Measurements from ENCODE around the gene TGM2. TPM values are rescaled to one million over a fixed set of nuclear protein-coding genes. Genes with fewer than 3 reads are reported as not detected.
A peak's percentile ranks its signal among the peaks of the same experiment; 100 is the strongest.

TGM2 gene
- polyA plus RNA-seq, 1 donor from 2014 or later: 7.1 TPM

GRCh38 chr20:38091441-38092216 is 73.4 kb downstream of the TGM2 start:
- Mint-ChIP-seq H3K9me3 (no peaks in the 10 kb centered on the region), H3K27ac (peak overlapping the region; percentile 98 to 100 (median 99)), H3K27me3 (peaks cover 3% of the 10 kb centered on the region), H3K4me1 (peaks cover 46 to 64% (median 50%) of the 10 kb centered on the region in 3 donors), H3K4me3 (peak overlapping the region; percentile 61 to 92 (median 79)), H3K36me3 (peaks cover 6% of the 10 kb centered on the region)

- H3K27me3 Mint-ChIP-seq: peaks cover 3% of the 10 kb centered on the region
- H3K4me1 Mint-ChIP-seq: peaks cover 36 to 55% (median 47%) of the 10 kb centered on the region in 3 donors
- H3K4me3 Mint-ChIP-seq: peak overlapping the region in 1 of 4 donors; percentile 50
- H3K9me3 Mint-ChIP-seq: no peaks in the 10 kb centered on the region
- H3K27ac Mint-ChIP-seq: peak overlapping the region; percentile 89 to 100 (median 99)
- peaks cover 6% of the 10 kb centered on the region for H3K36me3 Mint-ChIP-seq
Measured at GRCh38 chr20:38090061-38090460, 75.0 kb downstream of the TGM2 start.

- Mint-ChIP-seq H3K27ac (peak overlapping the region; percentile 65 to 100 (median 89)), H3K27me3 (no peaks in the 10 kb centered on the region), H3K36me3 (peaks cover 6% of the 10 kb centered on the region), H3K9me3 (no peaks in the 10 kb centered on the region), H3K4me3 (peak overlapping the region in 2 of 4 donors; percentile 50 to 77), H3K4me1 (peaks cover 30 to 49% (median 42%) of the 10 kb centered on the region in 3 donors)
Measured at GRCh38 chr20:38089500-38089899, 75.6 kb downstream of the TGM2 start.

GRCh38 chr20:38085026-38085425 is 80.0 kb downstream of the TGM2 start:
- H3K4me3 Mint-ChIP-seq: peak overlapping the region in 1 of 4 donors; percentile 70
- H3K9me3 Mint-ChIP-seq: no peaks in the 10 kb centered on the region
- H3K4me1 Mint-ChIP-seq: peaks cover 18 to 32% (median 26%) of the 10 kb centered on the region in 3 donors
- peak overlapping the region in 2 of 3 donors; percentile 2 to 82 for H3K27ac Mint-ChIP-seq
- H3K36me3 Mint-ChIP-seq: peaks cover 21% of the 10 kb centered on the region
- H3K27me3 Mint-ChIP-seq: no peaks in the 10 kb centered on the region

- Mint-ChIP-seq H3K4me1 (peaks cover 20 to 37% (median 28%) of the 10 kb centered on the region in 3 donors), H3K9me3 (no peaks in the 10 kb centered on the region), H3K36me3 (peaks cover 24% of the 10 kb centered on the region), H3K27ac (peak overlapping the region in 2 of 3 donors; percentile 2 to 82), H3K27me3 (no peaks in the 10 kb centered on the region), H3K4me3 (peak overlapping the region in 1 of 4 donors; percentile 70)
Measured at GRCh38 chr20:38084425-38084951, 80.6 kb downstream of the TGM2 start.

GRCh38 chr20:38083338-38084048 is 81.6 kb downstream of the TGM2 start:
- no peak overlapping the region for H3K4me3 Mint-ChIP-seq
- peaks cover 24 to 38% (median 29%) of the 10 kb centered on the region in 3 donors for H3K4me1 Mint-ChIP-seq
- peak overlapping the region in 1 of 3 donors; percentile 58 for H3K27ac Mint-ChIP-seq
- no peaks in the 10 kb centered on the region for H3K9me3 Mint-ChIP-seq
- peaks cover 31% of the 10 kb centered on the region for H3K36me3 Mint-ChIP-seq
- no peaks in the 10 kb centered on the region for H3K27me3 Mint-ChIP-seq

GRCh38 chr20:38082894-38083293 is 82.2 kb downstream of the TGM2 start:
- Mint-ChIP-seq H3K27ac (no peak overlapping the region), H3K4me3 (no peak overlapping the region), H3K27me3 (no peaks in the 10 kb centered on the region), H3K9me3 (no peaks in the 10 kb centered on the region), H3K36me3 (peaks cover 31% of the 10 kb centered on the region), H3K4me1 (peaks cover 28 to 36% (median 31%) of the 10 kb centered on the region in 3 donors)

GRCh38 chr20:38081575-38081974 is 83.5 kb downstream of the TGM2 start:
- H3K9me3 Mint-ChIP-seq: no peaks in the 10 kb centered on the region
- H3K27ac Mint-ChIP-seq: peak overlapping the region; percentile 10 to 37 (median 12)
- peak overlapping the region in 2 of 4 donors; percentile 10 to 50 for H3K4me3 Mint-ChIP-seq
- H3K27me3 Mint-ChIP-seq: no peaks in the 10 kb centered on the region
- peaks cover 30% of the 10 kb centered on the region for H3K36me3 Mint-ChIP-seq
- peaks cover 33 to 45% (median 38%) of the 10 kb centered on the region in 3 donors for H3K4me1 Mint-ChIP-seq

- peaks cover 53 to 61% (median 56%) of the 10 kb centered on the region in 3 donors for H3K4me1 Mint-ChIP-seq
- no peak overlapping the region for H3K4me3 Mint-ChIP-seq
- H3K9me3 Mint-ChIP-seq: no peaks in the 10 kb centered on the region
- H3K27me3 Mint-ChIP-seq: no peaks in the 10 kb centered on the region
- peak overlapping the region in 2 of 3 donors; percentile 7 to 44 for H3K27ac Mint-ChIP-seq
- peaks cover 39% of the 10 kb centered on the region for H3K36me3 Mint-ChIP-seq
Measured at GRCh38 chr20:38079353-38079752, 85.7 kb downstream of the TGM2 start.

GRCh38 chr20:38078084-38078483 is 87.0 kb downstream of the TGM2 start:
- Mint-ChIP-seq H3K36me3 (peaks cover 45% of the 10 kb centered on the region), H3K27me3 (no peaks in the 10 kb centered on the region), H3K27ac (peak overlapping the region in 1 of 3 donors; percentile 27), H3K9me3 (no peaks in the 10 kb centered on the region), H3K4me3 (peak overlapping the region in 1 of 4 donors; percentile 51), H3K4me1 (peaks cover 64 to 69% (median 64%) of the 10 kb centered on the region in 3 donors)

Other genes starting within 250 kb of the TGM2 start
- 14.4 TPM for gene TTI1, start 131.8 kb downstream of the TGM2 start, polyA plus RNA-seq
- 4.0 TPM for gene RPRD1B, start 131.5 kb downstream of the TGM2 start, polyA plus RNA-seq
- not detected for gene KIAA1755, start 95.5 kb upstream of the TGM2 start, polyA plus RNA-seq
- not detected for gene BPI, start 138.9 kb upstream of the TGM2 start, polyA plus RNA-seq
- not detected for gene LBP, start 181.2 kb upstream of the TGM2 start, polyA plus RNA-seq